HAP-1 (cell line): ENCODE results near the gene GNAT2.
A peak's percentile ranks its signal among the peaks of the same experiment; 100 is the strongest.

Experiments
- DNase-seq, 2 experiments: peaks; one replicate each; pipeline ENCODE4 v3.0.0-alpha.2; 2016 to 2020; ENCODE audit warnings: low spot score in 2 of 2
- H3K27me3 ChIP-seq: fragments of 250-450 bp; sonication (Bioruptor Pico); 2 replicates; pipeline ENCODE4 v1.5.1; 2020; ENCODE audit warnings: low read depth, mild to moderate bottlenecking, moderate library complexity
- H3K36me3 ChIP-seq: fragments of 250-450 bp; sonication (Bioruptor Pico); replicated peaks from 2 replicates; pipeline ENCODE4 v1.5.1; 2020; ENCODE audit warnings: mild to moderate bottlenecking
- H3K4me1 ChIP-seq: fragments of 250-450 bp; sonication (Bioruptor Pico); 2 replicates; pipeline ENCODE4 v1.5.1; 2020; ENCODE audit warnings: mild to moderate bottlenecking
- H3K4me3 ChIP-seq: fragments of 250-450 bp; sonication (Bioruptor Pico); 2 replicates; pipeline ENCODE4 v1.5.1; 2020; ENCODE audit warnings: mild to moderate bottlenecking, moderate library complexity
- H3K9me3 ChIP-seq: fragments of 250-450 bp; sonication (Bioruptor Pico); 2 replicates; pipeline ENCODE4 v1.5.1; 2020; ENCODE audit warnings: mild to moderate bottlenecking, moderate library complexity
- in situ Hi-C: fragments of 300-500 bp; cut with MboI; formaldehyde crosslinking; loops from 3 replicates; pipeline ENCODE4 v1.14.3; 2020; ENCODE audit warnings: low sequenced_read_pairs, inconsistent platforms, mixed read lengths

GNAT2 gene

DNA sequence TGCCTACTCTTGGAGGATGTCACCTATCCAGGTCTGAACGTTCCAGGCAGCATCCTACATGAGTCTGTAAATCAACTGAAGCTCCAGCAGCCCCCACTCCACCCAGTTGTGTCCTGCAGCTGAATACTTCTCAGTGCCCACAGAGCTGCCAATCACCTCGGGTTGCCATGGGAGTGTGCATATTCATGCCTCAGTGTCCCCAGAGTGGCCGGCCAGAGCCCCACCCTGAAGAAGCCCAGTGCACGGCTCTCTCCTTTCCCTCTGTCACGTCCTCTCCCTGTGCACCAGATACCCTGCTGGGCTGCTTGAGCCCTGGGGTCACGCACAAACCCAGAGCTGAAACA lies 20.4 kb upstream of the GNAT2 start:
- no peak for DNase-seq
- no peaks in the 10 kb centered on the region for H3K36me3 ChIP-seq
- H3K4me3 ChIP-seq: no peak overlapping the region
- in situ Hi-C loops: loop anchor here (5.0 kb wide), 1 partner anchor 132 kb away; no protein-coding TSS in a partner anchor
- no peaks in the 10 kb centered on the region for H3K27me3 ChIP-seq
- H3K4me1 ChIP-seq: peaks cover 7% of the 10 kb centered on the region
- H3K9me3 ChIP-seq: no peaks in the 10 kb centered on the region

DNA sequence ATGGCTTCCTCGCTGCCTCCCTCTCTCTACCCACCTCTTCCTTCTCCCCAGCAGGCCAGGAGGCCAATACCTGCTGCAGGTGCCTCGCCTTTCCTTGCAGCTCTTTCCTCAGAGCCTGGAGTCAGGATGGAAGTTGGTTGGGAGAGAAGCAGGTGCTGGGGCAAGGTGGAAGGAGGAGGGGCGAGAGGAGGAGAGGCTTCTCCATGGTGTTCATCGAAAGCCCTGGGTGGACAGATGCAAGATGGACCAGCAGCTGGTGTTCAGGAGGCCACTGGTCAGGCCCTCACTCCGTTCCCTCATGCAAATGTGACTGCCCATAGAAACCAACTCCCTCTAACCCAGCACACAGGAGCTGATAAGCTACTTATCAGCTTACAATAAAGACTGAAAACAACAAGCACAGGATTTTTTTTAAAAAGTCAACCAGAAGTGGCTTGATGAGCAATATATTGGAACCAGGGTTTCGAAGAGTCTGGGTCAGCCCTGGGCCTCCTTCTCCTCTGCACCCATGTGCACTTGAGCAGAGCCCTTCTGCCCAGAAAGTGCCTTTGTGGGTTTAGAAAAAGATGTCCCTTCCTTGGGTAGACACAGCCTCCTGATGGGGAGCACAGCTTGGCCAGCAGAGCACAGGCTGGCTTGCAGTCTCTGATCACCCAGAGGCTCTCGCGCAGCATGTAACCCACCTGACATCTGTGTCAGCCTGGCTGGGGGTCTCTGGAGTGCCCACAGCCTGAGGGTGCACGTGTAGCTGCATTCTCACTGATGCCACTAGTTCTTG lies 19.8 kb upstream of the GNAT2 start:
- DNase-seq: no peak
- Histone ChIP-seq H3K27me3 (no peaks in the 10 kb centered on the region), H3K4me3 (no peak overlapping the region), H3K9me3 (no peaks in the 10 kb centered on the region), H3K36me3 (no peaks in the 10 kb centered on the region), H3K4me1 (peaks cover 7% of the 10 kb centered on the region)
- in situ Hi-C loops: no loop called here

DNA sequence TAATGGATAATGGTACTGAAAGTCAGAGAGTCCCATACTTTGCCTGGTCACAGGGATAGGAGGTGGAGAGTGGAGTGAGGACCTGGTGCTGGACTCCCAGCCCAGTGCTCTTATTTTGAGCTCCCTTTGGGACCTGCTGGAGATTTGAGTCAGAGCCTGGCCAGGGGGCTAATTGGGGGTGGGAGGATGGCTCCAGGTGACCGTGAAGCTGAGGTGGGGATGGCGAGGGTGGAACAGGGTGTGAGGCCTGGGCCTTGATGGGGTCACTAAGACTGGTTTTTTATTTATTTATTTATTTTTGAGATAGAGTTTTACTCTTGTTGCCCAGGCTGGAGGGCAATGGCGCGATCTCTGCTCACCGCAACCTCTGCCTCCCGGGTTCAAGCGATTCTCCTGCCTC lies 18.0 kb upstream of the GNAT2 start:
- Histone ChIP-seq H3K9me3 (no peaks in the 10 kb centered on the region), H3K27me3 (no peaks in the 10 kb centered on the region), H3K4me1 (no peaks in the 10 kb centered on the region), H3K36me3 (no peaks in the 10 kb centered on the region), H3K4me3 (no peak overlapping the region)
- in situ Hi-C loops: no loop called here
- no peak for DNase-seq

DNA sequence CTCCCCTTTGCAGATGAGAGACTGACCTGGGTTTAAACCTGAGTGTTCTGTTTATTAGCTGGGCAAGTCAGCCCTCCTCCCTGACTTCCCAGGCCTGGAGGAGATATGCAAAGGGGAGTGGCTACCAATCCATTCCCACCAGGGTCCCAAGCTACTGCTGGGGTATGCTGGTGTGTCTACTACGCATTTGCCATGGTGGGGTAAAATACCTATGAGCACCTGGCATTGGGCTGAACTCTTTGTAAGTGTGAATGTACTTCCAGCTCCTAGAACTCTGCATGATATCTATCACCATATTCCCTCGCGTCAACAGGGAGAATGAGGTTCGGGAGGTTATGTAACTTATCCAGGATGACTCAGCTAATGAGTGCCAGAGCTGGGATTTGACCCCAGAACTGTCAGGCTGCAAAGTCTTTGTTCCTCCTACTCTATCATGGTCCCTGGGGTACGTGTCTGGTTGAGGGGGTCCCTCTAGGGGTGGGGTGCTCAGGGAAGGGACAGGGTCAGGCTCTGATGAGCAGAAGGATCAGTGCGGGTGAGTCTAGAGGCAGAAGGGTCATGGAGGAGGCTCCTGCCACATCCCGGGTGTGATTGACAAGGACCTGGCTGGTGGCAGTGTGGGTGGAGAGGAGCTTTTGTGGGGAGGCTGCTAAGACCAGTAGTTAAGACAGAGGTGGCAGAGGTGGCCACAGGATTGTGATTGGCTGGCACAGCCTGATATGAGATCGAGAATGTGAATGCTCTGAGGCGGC lies 17.0 kb upstream of the GNAT2 start:
- Histone ChIP-seq H3K27me3 (no peaks in the 10 kb centered on the region), H3K4me1 (no peaks in the 10 kb centered on the region), H3K9me3 (no peaks in the 10 kb centered on the region), H3K4me3 (no peak overlapping the region), H3K36me3 (peaks cover 3% of the 10 kb centered on the region)
- in situ Hi-C loops: no loop called here
- peak in 1 of 2 experiments; percentile 1 for DNase-seq

DNA sequence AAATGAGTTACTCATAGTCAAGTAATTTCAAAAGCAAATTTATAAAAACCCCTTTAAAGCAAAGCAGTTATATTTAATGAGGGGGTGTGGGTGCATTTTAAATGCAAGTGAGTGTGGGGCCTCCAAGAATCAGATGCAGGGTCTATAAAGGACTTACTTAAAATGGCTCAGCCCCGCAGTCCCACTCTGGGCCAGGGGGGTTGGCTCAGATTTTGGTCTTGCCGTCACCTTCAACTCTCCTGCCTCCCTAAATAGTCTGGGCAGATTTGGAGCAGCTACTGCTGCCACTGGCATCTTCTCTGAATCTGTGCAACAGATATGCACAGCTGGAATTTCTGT lies 16.4 kb upstream of the GNAT2 start:
- in situ Hi-C loops: no loop called here
- Histone ChIP-seq H3K4me3 (no peak overlapping the region), H3K9me3 (no peaks in the 10 kb centered on the region), H3K4me1 (no peaks in the 10 kb centered on the region), H3K27me3 (no peaks in the 10 kb centered on the region), H3K36me3 (peaks cover 9% of the 10 kb centered on the region)
- no peak for DNase-seq

DNA sequence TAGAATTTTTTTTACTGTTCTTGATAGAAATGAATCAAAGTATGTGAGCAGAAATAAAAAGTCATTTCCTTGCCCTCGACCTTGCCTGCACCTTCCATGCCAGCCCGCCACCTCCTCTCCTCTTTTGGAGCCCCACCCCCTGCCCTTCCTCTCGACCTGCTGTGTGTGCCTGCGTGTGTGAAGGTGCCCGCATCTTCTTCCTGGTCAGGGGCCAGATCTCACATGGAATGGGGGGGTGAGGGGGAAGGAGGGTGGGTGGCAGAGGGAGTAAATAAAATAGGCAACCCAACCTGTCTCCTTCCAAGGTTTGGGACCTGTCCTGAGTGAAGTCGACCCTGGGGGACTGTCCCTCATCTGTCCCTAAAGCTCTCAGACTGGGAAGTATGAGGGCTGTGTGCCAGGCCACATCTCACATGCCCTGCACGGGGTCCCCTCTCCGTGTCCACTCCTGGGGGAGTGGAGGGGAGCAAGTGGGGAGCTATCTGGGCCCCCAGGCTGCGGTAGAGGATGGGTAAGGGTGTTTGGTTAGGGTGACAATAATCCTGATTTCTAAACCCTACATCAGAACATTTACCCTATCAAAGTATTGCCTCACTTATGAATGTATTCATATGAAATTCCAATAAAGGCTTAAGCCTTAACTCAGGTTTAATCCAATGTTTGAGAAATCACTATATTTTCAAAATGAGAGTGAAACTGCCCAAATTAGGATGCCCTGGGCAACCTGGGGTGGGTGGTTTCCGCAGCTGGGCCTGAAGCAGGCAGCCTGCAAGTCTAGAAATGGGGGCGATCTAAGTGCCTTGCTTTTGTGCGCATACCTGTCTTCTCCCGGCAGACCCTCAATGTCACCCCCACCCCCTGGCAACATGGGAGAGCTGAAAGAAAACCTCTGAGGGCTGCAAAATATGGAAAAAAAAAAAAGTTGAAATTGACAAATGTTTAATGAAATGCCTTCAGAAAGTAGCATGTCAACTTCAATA lies 15.6 kb upstream of the GNAT2 start:
- Histone ChIP-seq H3K9me3 (no peaks in the 10 kb centered on the region), H3K36me3 (peaks cover 12% of the 10 kb centered on the region), H3K27me3 (no peaks in the 10 kb centered on the region), H3K4me1 (no peaks in the 10 kb centered on the region), H3K4me3 (no peak overlapping the region)
- in situ Hi-C loops: no loop called here
- peak in 1 of 2 experiments; percentile 1 for DNase-seq

DNA sequence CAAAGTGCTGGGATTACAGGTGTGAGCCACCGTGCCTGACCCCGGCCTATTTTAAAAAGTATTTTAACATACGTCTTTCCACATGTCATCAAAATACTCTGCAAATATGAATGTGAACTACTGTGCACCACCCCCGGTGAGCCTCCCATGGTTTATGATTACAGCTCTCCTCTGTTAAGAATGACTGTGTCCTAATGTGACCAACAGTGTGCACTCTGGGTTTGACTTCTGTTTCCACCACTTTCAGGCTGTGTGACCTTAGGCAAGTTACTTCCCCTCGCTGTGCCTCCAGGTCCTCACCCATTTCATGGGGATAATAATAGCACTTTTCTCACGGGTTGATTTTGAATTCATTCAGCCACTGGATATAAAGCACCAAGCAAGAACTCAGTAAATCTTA lies 14.9 kb upstream of the GNAT2 start:
- in situ Hi-C loops: no loop called here
- no peaks in the 10 kb centered on the region for H3K4me1 ChIP-seq
- peak in 1 of 2 experiments; percentile 1 for DNase-seq
- no peaks in the 10 kb centered on the region for H3K9me3 ChIP-seq
- H3K27me3 ChIP-seq: no peaks in the 10 kb centered on the region
- H3K4me3 ChIP-seq: no peak overlapping the region
- H3K36me3 ChIP-seq: peaks cover 20% of the 10 kb centered on the region

DNA sequence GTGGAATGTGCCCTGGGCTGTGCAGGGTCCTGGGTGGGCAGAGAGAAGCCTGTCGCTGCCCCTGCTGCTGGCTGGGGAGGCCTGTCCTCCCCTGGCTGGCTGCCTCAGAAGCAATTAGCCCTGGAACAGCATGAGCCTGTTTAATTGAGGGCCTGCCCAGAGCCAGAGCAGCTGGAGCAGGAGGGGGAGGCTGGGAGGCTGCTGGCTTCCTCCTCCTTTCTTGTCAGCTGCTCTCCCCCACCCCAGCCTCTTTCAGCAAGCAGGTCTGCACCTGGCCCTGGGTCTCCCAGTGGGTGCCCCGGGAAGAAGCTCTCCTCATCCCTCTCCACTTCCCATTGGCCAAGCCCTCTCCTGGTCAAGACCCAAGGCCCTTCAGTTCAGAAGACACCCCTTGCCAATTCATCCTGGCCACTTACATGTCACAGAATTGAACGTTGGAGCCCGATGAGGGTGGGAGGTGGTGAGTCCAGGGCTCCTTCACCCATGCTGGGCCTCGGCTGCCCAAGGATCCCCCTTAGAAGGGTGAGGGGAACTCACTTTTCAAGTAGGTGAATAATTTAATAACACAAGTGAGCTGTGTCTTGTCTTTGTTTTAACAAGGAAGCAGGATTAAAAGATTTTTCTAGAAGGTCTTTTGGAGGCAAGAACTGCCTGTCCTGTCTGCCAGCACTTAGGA lies 13.4 kb upstream of the GNAT2 start:
- Histone ChIP-seq H3K9me3 (no peaks in the 10 kb centered on the region), H3K4me1 (no peaks in the 10 kb centered on the region), H3K36me3 (peaks cover 33% of the 10 kb centered on the region), H3K4me3 (no peak overlapping the region), H3K27me3 (no peaks in the 10 kb centered on the region)
- DNase-seq: peak; percentile 1 to 8
- in situ Hi-C loops: no loop called here

DNA sequence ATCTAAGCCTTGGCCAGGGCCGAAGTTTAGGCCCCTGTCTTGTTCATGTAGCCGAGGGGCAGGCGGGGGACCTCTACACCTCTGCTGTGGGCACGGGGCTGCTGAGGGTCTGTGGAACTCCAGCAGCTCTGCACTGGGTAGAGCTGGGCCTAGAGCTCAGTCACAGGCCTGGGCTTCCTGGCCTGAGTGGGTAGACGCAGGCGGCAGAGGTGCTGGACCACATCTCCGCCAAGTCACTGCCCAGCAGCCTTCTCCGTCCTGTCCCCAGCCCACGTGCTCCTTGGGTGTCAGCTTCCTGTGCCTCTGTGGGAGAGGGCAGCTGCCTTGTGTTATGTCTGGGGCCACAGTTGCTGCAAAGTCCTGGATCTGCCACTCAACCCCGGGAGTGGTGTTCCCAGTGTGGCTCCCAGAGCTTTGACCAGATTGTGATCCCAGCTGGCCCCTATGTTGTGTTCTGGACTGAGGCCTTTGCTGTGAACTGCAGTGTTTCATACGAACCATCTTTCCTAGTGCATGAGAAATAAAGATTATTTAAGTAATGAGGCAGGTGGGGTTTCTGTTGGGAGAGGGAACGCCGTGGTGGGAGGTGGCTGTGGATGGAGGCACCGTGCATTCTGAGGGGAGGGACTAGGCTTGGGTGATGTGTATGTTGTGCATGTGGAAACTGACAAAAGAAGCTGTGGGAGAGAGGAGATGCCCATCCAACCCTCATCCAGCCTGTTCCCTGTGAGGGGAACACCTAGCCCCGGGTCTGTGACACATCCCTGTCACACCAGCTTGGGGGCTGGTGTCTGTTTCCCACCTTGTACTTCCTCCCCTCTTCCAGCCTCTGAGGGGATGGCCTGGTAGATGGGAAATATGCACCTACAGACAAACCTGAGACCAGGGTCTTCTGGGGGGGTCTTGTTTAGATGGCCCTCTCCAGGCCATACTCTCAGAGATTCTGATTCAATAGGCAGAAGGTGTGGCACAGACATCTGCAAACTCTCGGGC lies 12.4 kb upstream of the GNAT2 start:
- DNase-seq: peak in 1 of 2 experiments; percentile 7
- Histone ChIP-seq H3K9me3 (no peaks in the 10 kb centered on the region), H3K36me3 (peaks cover 39% of the 10 kb centered on the region), H3K4me3 (no peak overlapping the region), H3K4me1 (no peaks in the 10 kb centered on the region), H3K27me3 (no peaks in the 10 kb centered on the region)
- in situ Hi-C loops: no loop called here

DNA sequence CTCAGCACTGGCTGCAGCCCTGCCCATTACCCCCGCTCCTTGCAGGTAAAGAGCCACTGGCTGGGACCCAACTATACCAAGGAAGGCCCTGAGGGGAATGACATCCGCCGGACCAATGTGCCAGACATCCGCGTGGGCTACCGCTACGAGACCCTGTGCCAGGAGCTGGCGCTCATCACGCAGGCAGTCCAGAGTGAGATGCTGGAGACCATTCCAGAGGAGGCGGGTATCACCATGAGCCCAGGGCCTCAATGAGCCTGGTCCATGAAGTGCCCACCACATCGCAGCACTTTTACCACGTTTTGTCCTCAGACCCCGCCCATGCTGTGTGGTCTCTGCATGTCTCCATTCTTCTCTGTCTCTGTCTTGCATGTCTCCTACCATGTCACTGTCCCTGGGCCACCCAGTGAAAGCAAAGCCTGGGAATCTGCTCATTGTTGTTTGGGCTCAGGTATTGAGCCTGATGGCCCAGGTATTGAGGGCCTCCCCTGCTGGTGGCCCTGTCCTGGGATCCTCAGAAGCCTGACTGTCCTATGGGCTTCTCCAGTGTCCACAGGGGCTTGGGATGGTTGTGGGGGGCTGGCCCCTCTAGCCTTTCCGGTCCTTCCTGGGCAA lies 11.6 kb upstream of the GNAT2 start:
- peak; percentile 1 to 5 for DNase-seq
- Histone ChIP-seq H3K4me1 (no peaks in the 10 kb centered on the region), H3K9me3 (no peaks in the 10 kb centered on the region), H3K4me3 (no peak overlapping the region), H3K36me3 (peaks cover 42% of the 10 kb centered on the region), H3K27me3 (no peaks in the 10 kb centered on the region)
- in situ Hi-C loops: no loop called here

DNA sequence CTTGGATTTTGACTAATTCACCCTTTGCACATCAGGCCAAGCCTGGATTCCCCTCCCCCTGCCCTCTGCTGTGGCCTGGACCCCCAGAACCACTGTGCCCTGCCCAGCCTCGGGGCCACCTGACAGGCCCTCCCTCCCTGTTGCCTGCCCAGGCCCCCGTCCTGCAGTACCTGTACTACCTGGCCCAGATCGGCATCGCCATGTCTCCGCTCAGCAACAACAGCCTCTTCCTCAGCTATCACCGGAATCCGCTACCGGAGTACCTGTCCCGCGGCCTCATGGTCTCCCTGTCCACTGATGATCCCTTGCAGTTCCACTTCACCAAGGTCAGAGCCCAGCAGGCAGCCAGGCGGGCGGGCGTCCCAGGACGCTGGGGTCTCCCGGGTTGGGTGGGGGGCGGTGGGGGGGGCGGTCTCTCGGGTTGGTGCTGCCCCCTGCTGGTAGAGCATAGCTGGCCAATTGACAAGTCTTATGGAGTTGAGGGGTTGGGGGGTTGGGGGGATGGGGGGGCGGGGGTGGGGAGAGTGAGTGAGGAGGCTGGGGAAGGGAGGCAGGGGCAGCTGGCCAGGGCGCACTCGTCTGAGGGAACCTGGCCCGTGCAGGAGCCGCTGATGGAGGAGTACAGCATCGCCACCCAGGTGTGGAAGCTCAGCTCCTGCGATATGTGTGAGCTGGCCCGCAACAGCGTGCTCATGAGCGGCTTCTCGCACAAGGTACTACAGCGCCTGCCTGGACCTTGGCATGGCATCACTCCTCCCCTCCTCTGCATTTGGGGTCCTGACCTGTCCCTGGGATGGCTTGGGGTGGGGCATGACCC lies 10.9 kb upstream of the GNAT2 start:
- DNase-seq: peak; percentile 1 to 56

More for the DNA sequence above, 10.9 kb upstream of the GNAT2 start:
- in situ Hi-C loops: no loop called here
- H3K36me3 ChIP-seq: peaks cover 42% of the 10 kb centered on the region
- no peaks in the 10 kb centered on the region for H3K4me1 ChIP-seq
- no peaks in the 10 kb centered on the region for H3K27me3 ChIP-seq
- no peaks in the 10 kb centered on the region for H3K9me3 ChIP-seq
- no peak overlapping the region for H3K4me3 ChIP-seq
